ENCODE measurements around the gene TAS1R1.

- no peak for TF ChIP-seq EZH2phosphoT487 (IDR thresholded peaks at IDR 0.05; ENCODE audit: unreplicated experiment)
- TF ChIP-seq, protein P1, sequence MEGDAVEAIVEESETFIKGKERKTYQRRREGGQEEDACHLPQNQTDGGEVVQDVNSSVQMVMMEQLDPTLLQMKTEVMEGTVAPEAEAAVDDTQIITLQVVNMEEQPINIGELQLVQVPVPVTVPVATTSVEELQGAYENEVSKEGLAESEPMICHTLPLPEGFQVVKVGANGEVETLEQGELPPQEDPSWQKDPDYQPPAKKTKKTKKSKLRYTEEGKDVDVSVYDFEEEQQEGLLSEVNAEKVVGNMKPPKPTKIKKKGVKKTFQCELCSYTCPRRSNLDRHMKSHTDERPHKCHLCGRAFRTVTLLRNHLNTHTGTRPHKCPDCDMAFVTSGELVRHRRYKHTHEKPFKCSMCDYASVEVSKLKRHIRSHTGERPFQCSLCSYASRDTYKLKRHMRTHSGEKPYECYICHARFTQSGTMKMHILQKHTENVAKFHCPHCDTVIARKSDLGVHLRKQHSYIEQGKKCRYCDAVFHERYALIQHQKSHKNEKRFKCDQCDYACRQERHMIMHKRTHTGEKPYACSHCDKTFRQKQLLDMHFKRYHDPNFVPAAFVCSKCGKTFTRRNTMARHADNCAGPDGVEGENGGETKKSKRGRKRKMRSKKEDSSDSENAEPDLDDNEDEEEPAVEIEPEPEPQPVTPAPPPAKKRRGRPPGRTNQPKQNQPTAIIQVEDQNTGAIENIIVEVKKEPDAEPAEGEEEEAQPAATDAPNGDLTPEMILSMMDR (conservative IDR thresholded peaks at IDR 0.05; ENCODE audit: low read depth in 2 of 2), result peak; percentile 25 to 42; a peak in 3 of 4 replicates
- TF ChIP-seq POLR2AphosphoS5 (IDR thresholded peaks at IDR 0.05; ENCODE audit: low read depth), result peak; percentile 61
- no peak for TF ChIP-seq ZNF331 (CRISPR knock-in tag; IDR thresholded peaks at IDR 0.05; ENCODE audit: low read depth)
- no peak for TF ChIP-seq EZH2 (IDR thresholded peaks at IDR 0.05; ENCODE audit: low read depth, unreplicated experiment)
- TF ChIP-seq REST (IDR thresholded peaks at IDR 0.05; ENCODE audit: unreplicated experiment), result no peak
- 0 out of 2 replicates have a peak, but pooled peaks have one; percentile 33 for TF ChIP-seq ETS1 (IDR thresholded peaks at IDR 0.05)
- no peak for TF ChIP-seq JUNB (IDR thresholded peaks at IDR 0.05; ENCODE audit: unreplicated experiment)
Observed at GRCh38 chr1:6624710-6625583, 69.8 kb downstream of the TAS1R1 start, which contains the start of gene THAP3.
